OCI-M2 (cell line): Measurements from ENCODE around the gene RAD21L1.

Source experiments
- DNase-seq: peaks from one replicate; lab custom pipeline; 2025; ENCODE audit not compliant: unreplicated experiment; lab: John Stamatoyannopoulos, UW

Gene RAD21L1

GRCh38 chr20:1293641-1294379 lies 68.0 kb downstream of the RAD21L1 start:
- DNase-seq = no peak

GRCh38 chr20:1294497-1294896 lies 68.7 kb downstream of the RAD21L1 start:
- no peak for DNase-seq

- DNase-seq = no peak
These were observed 69.6 kb downstream of the RAD21L1 start for GRCh38 chr20:1295276-1295930.

DNA sequence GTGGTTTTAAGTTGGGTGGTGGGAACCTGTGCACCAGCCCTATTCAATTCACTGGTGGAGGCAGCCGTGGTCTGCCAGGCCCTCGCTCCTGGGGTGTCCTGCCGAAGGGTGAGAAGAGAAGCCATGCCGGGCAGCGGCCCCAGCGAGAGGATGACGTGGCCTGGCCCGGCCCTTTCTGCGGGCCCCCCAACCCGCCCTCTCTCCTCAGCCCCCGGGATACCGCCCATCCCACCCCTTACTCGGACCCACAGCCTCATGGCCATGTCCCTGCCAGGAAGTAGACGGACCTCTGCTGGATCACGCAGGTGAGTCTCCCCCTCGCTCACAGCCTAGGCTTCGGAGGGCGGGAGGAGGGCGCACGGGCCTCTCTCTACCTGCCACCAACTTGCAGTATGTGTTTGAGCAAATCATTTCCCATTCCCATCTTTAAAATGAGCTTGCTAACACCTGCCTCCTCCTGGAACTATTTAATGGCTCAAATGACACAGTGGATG lies 70.3 kb downstream of the RAD21L1 start:
- DNase-seq = no peak

- DNase-seq = no peak
These were observed 71.1 kb downstream of the RAD21L1 start for GRCh38 chr20:1296922-1297321.

GRCh38 chr20:1297486-1297885 lies 71.6 kb downstream of the RAD21L1 start:
- no peak for DNase-seq

DNA sequence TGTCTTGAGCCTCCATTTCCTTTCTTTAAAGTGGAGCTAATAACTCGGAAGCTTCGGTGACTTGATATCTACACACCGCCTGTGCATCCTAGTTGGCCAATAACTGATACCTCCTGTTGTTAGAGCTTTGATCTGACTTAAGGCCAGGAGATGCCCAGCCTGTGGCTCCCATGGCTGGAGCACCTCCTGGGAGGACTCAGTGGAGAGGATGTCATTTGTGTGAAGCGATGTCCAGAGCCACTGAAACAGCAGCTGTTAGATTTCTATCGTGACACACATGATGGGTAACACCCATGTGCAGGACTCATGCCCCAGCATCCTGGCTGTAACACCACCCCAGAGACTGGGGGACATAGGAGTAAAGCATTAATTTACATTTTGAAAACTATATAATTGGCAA lies 72.3 kb downstream of the RAD21L1 start:
- DNase-seq = no peak

DNA sequence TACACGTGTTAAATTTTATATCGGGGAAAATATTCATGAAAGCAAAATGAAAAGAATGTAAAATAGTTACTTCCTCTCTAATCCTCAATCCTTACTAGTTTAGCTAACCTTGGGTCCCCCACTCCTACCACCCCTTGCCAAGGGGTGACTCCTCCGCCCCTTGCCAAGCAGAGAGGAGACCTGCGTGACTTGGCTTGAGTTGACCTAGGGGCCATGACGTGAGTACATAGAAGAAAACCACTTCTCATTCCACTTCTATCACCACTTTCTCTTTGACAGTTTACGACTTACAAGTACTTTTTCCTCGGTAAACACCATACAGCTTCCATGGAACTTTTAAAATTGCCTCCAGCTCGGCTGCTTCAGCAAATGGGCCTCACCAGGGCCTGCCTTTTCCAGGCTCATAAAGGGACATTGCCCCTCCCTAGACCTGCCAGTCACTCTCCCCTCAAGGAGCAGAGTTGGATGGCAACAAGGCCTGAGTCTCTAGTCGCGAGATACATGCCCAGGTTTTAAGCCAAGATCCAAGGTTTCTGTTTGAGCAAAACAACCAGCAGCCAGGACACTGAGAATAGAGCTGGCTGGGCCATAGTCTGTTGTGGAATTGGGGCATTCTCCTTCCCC lies 73.2 kb downstream of the RAD21L1 start:
- no peak for DNase-seq

DNA sequence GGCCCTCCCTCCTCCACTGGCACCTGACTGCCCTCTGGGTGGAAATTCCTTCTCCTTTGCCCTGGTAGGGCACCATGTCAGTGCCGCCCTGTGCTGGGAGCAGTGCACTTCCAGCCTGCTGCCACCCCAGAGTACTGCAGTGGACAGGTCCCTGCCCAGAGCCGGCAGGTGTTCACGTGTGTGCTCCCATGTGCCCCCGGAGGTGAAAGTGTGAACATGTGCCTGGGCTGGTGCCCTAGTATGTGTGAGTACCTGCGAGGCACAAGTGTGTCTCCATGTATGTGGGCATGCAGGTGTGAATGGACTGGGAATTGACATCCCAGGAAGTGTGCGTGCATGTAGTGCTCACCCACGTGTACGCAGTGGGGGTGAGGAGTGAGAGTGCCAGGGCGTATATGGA lies 73.7 kb downstream of the RAD21L1 start:
- no peak for DNase-seq

DNA sequence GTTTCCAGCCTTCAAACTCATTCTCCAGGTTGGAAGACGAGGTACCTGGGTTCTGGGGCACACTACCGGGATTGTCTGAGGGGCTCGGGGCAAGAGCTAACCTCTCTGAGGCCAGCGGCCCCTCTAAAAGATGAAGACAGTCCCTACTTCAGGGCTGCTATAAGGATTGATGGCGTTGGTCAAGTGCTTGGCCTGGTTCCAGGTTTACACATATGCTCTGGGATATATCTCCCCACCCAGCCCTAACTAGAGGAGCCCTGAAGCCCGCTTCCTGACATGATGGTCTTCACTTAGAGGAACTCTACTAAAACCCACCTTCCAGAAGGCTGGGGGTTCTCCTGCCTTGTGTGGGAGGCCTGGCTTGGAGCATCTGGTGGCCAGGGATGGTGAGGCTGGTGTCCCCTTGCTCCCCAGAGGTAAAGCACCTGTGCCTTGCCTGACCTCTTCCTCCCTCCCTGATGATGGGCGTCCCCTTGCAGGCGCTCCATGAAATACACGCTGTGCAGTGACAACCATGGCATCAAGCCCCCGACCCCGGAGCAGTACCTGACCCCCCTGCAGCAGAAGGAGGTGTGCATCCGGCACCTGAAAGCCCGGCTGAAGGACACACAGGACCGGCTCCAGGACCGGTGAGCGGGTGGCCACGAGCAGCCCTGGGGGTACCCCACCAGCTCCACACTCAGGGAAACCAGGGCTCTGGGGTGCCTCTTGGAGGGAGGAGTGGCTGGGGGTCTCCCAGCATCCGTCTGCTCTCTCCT lies 74.4 kb downstream of the RAD21L1 start:
- no peak for DNase-seq

GRCh38 chr20:1301031-1301529 lies 75.2 kb downstream of the RAD21L1 start:
- DNase-seq = no peak

DNA sequence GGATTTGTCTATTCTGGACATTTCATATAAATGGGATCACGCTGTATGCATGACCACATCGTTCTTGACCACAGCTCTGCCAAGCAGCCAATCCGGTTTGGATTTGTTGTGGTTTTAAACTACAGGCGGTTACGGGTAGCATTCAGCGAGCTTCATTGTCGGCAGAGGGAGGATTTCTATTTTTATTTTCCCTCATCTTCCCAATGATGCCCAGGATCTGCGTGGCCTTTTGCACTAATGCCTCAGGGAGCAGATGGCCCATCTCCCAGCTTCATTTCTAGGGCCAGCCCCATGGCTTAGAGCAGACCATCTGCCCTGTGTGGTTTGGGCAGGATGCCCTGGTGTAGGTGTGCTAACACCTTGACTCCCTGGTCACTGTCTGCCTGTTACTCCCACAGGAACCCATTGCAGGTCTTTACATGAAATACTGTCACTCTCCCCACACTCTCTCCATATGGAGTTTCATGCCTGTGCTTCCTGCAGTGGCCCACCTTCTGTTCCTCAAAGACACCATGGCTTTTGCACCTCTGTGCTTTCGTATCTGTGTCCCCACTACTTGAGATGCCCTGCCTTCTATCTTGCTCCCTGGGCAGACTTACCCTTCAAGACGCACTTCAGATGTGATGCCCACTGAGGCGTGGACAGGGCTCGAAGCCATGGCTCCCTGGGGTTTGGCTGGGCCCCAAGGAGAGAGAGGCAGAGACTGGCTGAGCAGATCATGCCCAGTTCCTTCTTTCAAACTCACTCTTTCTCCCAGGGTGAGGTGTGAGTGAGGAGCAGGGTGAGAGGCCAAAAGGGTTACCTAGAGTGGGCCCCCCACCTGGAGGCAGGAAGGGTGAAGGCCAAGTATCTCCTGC lies 77.1 kb downstream of the RAD21L1 start:
- DNase-seq = no peak

GRCh38 chr20:1304710-1305515 lies 79.1 kb downstream of the RAD21L1 start:
- no peak for DNase-seq
